Globus pallidus (tissue), 1 donor: Measurements from ENCODE around the gene FSD1L.
"Not testable (repeated sequence)": the region's sequence is repeated elsewhere in the genome, so short reads cannot be mapped to it uniquely, and the experiment has no call there.

Source experiments
- DNase-seq: peaks from one replicate; pipeline ENCODE4 v3.0.0-alpha.2; 2015; ENCODE audit warnings: low spot score

Gene FSD1L

DNA sequence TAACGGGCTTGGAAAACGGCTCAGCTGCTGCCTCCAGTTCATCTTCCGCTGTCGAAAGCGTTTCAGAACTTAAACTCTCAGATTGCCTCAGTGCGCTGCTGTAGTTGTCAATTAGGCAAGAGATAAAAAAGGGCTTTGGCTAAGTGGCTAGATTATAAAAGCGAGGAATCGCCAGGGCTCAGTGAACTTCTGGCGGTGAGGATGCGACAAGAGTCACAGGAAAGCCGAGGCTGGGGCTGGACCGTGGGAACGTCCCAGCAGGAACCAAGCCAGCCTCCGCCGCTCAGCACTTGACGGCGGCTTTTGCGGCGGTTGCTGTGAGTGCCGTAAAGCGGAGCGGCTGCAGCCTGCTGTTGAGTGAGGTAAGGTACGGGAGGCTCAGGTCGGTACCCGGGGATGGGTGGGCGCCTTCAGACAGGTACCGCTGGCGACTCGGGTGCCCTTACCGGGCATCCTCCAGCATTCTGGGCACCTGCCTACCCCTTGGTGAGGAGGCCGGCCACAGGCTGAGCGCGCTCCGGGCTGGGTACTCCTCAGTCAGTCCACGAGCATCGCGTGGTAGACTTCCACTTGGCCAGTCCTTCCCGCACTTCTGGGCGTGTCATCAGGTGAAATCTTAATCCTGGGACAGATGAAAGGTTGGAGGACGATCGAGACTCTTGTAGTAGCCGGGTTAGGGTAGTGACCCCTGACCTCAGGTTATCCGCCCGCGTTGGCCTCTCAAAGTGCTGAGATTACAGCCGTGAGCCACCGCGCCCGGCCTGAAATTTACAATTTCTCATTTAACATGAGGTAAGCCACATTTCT, 110.2 kb downstream of the FSD1L start, which contains the start of gene FKTN:
Gene FKTN, plus strand, starts transcription at position 328 of the 807 bp plus-strand sequence. CDS start 16,902 bp downstream, outside the sequence.
- peak; percentile 83 for DNase-seq

DNA sequence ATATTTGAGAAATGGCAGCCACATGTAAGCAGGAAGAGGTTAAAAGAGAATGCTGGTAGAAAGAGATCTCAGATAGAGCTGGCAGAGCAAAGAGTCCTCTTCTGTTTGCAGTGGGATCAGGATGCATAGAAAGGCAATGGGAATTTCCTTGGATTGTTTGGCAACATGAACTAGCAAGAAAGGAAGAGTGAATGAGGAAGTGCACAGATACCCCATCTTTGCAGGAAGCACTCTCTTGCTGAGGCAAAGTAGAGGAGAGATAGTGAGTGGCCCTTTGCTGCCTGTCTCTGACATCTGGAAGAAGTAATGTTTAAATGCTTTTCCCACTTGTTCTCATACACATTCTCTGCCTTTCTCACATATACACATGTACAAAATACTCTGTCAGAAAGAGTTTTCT, 124.6 kb downstream of the FSD1L start:
- DNase-seq = no peak

DNA sequence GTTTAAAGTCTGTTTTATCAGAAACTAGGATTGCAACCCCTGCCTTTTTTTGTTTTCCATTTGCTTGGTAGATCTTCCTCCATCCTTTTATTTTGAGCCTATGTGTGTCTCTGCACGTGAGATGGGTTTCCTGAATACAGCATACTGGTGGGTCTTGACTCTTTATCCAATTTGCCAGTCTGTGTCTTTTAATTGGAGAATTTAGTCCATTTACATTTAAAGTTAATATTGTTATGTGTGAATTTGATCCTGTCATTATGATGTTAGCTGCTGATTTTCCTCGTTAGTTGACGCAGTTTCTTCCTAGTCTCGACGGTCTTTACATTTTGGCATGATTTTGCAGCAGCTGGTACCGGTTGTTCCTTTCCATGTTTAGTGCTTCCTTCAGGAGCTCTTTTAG, 132.1 kb downstream of the FSD1L start:
- DNase-seq = not testable (repeated sequence)

DNA sequence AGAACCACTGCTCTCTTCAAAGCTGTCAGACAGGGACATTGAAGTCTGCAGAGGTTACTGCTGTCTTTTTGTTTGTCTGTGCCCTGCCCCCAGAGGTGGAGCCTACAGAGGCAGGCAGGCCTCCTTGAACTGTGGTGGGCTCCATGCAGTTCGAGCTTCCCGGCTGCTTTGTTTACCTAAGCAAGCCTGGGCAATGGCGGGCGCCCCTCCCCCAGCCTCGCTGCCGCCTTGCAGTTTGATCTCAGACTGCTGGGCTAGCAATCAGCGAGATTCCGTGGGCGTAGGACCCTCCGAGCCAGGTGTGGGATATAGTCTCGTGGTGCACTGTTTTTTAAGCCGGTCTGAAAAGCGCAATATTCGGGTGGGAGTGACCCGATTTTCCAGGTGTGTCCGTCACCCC, 133.7 kb downstream of the FSD1L start:
- not testable (repeated sequence) for DNase-seq

DNA sequence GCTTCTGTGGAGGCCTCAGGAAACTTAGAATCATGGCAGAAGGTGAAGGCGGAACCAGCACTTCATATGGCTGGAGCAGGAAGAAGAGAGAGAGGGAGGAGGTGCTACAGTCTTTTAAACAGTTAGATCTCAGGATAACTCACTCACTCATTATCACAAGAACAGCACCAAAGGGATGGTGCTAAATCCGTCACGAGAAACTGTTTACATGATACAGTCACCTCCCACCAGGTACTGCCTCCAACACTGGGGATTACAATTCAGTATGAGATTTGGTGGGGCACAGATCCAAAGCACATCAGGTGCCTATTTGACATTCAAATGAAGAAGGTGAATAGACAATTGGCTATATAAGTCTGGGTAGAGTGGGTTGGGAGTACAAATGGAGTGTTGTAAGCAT, 145.3 kb downstream of the FSD1L start:
- DNase-seq = no peak
